ENCODE data around the gene CD4.
A peak's percentile ranks its signal among the peaks of the same experiment; 100 is the strongest.

DNA sequence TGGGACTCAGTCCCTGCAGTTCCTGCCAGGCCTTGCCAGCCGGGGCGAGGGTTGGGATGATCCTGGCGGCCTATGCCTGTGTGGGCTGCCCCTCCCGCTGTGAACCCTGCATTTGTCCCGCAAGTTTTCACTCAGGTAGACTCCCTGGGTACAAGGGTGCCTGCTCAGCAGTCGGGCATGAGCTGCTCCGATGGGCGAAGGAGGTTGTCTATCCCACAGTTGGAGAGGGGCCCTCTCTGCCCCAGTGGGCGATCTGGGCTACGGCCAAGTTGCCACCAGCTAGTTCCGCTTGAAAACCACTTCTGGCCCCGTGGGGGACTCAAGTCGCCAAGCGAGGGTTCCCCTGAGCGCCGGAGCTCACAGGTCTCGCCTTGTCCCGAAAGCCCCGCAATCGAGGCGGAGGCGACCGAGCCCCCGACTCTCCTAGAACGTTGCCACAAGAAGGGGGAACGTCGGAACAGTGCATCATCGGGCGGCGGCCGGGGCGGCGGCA lies 77.6 kb downstream of the CD4 start:
- TF ChIP-seq CTCF (tag by site-specific recombination; IDR thresholded peaks at IDR 0.05) = no peak
- TF ChIP-seq ZBTB20 (tag by site-specific recombination; IDR thresholded peaks at IDR 0.05) = peak; percentile 75
- no peak for TF ChIP-seq ZNF548 (tag by site-specific recombination; IDR thresholded peaks at IDR 0.05)
- TF ChIP-seq ZNF530 (tag by site-specific recombination; IDR thresholded peaks at IDR 0.05; ENCODE audit: low read depth) = no peak
- TF ChIP-seq YY1 (tag by site-specific recombination; IDR thresholded peaks at IDR 0.05) = no peak
- TF ChIP-seq ZNF521 (tag by site-specific recombination; IDR thresholded peaks at IDR 0.05) = no peak
- no peak for TF ChIP-seq ZNF311 (tag by site-specific recombination; IDR thresholded peaks at IDR 0.05; ENCODE audit: borderline replicate concordance)
- TF ChIP-seq FEZF1 (tag by site-specific recombination; IDR thresholded peaks at IDR 0.05) = no peak
- no peak for TF ChIP-seq TCF7L2 (IDR thresholded peaks at IDR 0.05; ENCODE audit: borderline replicate concordance, low read depth, low read length)
